NCI-H1048 (cell line): ENCODE measurements around the gene FGG.

Experiments
- DNase-seq: peaks from one replicate; lab custom pipeline; 2025; lab: John Stamatoyannopoulos, UW

Gene FGG

GRCh38 chr4:154585369-154586018, 27.0 kb downstream of the FGG start:
- DNase-seq = no peak

- no peak for DNase-seq
Observed at GRCh38 chr4:154584259-154584658, 28.2 kb downstream of the FGG start.

DNA sequence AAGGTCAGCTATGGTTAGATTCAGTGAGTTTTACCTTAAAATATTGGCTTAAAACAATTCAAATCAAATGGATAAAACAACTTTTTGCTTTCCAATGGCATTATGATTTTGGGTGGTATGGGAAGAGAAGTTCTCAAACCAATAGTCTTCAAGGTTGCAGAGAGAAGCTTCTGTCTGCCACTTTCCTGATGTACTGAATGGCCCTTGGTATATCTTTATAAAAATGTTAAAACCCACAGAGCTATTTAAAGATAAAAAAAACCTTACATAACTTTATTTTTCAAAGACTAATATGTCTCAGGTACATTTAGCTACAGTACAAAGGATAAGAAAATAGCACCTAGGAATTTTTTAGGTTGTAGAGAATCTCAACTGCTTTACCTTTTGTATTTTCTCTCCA, 28.8 kb downstream of the FGG start:
- no peak for DNase-seq

GRCh38 chr4:154583230-154583629, 29.2 kb downstream of the FGG start:
- DNase-seq = no peak

GRCh38 chr4:154582723-154583122, 29.7 kb downstream of the FGG start:
- no peak for DNase-seq

DNA sequence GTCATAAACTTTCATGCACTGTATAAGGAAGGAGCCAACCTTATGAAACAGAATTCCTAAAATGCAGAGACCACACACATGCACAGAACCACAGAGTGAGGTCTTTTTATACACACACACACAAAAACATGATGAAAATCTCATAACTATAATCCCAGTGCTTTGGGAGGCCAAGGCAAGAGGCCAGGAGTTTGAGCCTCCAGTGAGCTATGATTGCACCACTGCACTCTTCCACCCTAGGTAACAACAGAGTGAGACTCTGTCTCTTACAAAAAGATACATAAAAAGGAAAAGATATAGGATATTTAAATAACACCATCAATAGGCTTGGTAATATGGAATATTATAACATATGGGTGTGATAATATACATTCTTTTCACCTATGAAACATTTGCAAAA, 32.5 kb downstream of the FGG start:
- DNase-seq = no peak

- no peak for DNase-seq
Observed at GRCh38 chr4:154578919-154579318, 33.5 kb downstream of the FGG start.

DNA sequence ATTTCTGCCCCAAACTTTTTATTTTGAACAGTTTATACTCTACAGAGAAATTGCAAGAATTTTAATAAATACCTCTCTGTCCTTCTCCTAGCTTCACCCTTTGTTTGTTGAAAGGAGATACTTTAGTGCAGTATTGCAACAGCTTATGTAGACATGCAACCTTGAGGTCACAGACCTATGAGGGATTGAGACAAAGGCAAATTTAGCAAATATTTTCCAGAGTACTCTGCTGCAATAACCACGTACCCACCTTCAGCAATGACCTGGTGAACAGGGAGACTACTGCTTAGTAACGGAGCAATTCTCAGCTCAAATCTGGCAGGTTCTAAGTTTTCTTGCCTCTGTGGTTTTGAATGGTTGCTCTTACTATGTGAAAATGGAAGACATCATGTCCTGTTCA, 35.1 kb downstream of the FGG start:
- no peak for DNase-seq

GRCh38 chr4:154574311-154574710, 38.1 kb downstream of the FGG start:
- no peak for DNase-seq

DNA sequence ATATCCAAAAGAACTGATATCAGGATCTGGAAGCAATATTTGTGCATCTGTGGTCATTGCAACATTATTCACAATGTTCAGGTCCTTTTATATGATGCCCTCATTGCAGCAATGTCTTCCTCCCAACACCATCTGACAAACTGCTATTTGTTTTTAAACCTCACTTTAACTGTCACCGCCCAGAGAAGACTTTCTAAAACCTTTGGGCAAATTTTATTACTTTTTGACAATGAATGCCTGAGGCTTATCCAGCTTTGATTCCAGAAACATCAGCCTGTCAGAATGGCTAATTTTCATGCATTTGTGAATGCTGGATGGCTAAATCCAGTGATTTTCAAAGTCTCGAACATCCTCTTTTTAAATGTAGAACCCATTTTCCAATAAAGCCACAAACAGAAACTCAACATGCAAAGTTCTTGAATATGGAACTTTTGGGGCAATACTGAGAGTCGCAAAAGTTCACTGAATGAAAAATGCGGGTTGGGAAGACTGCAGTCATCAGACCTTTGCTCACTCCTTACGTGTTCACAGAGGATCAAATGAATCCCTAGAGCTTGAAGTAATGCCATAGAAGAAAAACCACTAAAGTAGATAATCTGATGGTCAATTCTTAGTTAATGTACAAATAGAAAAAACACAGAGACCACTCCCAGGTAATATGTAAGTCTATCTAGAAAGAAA, 39.1 kb downstream of the FGG start:
- no peak for DNase-seq

DNA sequence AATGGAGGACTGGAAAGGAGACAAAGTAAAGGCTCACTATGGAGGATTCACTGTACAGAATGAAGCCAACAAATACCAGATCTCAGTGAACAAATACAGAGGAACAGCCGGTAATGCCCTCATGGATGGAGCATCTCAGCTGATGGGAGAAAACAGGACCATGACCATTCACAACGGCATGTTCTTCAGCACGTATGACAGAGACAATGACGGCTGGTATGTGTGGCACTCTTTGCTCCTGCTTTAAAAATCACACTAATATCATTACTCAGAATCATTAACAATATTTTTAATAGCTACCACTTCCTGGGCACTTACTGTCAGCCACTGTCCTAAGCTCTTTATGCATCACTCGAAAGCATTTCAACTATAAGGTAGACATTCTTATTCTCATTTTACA, 42.9 kb downstream of the FGG start:
- no peak for DNase-seq

DNA sequence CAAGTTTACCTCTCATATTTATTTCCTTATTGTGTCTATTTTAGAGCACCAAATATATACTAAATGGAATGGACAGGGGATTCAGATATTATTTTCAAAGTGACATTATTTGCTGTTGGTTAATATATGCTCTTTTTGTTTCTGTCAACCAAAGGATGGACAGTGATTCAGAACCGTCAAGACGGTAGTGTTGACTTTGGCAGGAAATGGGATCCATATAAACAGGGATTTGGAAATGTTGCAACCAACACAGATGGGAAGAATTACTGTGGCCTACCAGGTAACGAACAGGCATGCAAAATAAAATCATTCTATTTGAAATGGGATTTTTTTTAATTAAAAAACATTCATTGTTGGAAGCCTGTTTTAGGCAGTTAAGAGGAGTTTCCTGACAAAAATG, 43.4 kb downstream of the FGG start:
- DNase-seq = no peak

- no peak for DNase-seq
Observed at GRCh38 chr4:154566639-154567204, 45.7 kb downstream of the FGG start.

GRCh38 chr4:154565704-154566103, 46.8 kb downstream of the FGG start:
- no peak for DNase-seq

DNA sequence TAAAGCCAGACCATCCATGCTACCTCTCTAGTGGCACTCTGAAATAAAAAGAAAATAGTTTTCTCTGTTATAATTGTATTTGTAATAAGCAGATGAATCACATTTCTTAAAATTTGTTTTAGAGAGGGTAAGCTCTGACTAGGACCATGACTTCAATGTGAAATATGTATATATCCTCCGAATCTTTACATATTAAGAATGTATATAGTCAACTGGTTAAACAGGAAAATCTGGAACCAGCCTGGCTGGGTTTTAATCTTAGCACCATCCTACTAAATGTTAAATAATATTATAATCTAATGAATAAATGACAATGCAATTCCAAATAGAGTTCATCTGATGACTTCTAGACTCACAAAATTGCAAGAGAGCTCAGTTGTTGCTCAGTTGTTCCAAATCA, 48.1 kb downstream of the FGG start:
- no peak for DNase-seq

GRCh38 chr4:154562697-154563254, 49.7 kb downstream of the FGG start, which contains the start of gene FGB:
Gene FGB (plus strand): TSS chr4:154563011. CDS start chr4:154563019, 8 bp downstream.
- DNase-seq = no peak

DNA sequence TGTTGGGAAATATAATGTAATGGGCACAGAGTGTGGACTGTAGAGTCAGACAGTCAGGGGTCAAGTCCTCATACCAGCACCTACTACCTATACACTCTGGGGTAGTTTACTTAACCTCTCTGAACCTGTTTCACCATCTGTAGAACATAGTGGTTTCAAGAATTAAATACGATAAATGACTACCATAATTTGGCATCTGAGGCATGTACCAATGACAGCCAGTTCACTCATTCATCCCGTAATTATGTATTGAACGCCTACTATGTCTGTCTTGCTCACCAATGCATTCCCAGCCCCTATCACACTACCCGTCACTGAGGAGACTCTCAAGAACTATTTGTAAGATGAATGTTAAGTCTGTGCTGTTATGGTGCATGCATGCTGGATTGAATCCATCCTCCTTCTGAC, 51.6 kb downstream of the FGG start:
- no peak for DNase-seq

- no peak for DNase-seq
Observed at GRCh38 chr4:154560419-154560801, 52.0 kb downstream of the FGG start.

GRCh38 chr4:154559494-154560418, 52.7 kb downstream of the FGG start:
- no peak for DNase-seq

DNA sequence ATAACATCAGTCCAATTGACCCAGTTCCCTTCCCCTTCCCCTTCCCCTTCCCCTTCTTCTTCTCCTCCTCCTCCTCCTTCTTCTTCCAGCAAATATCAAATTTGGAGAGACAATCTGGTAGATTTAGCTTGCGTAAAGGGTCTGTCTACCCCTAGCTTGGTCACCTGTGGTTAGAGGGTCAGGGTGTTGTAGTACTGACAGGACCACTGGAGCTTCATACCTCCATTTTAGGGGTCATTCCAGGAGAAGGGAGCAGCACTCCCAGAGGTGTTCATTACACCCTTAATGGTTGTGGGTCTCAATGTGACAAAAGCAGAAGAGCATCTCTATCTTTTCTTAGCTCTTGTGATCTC, 53.3 kb downstream of the FGG start:
- DNase-seq = no peak
